Loucy (cell line): Measurements from ENCODE around the gene ADAMTS2.

Source experiments
- H2AFZ ChIP-seq: fragments of 200-600 bp; sonication (generic); 2 replicates; pipeline ENCODE4 v1.6.0; 2016; ENCODE audit warnings: antibody characterized with exemption, mild to moderate bottlenecking, low read length, moderate library complexity
- H3F3A ChIP-seq: fragments of 200-600 bp; 2 replicates; pipeline ENCODE4 v1.6.0; 2016; ENCODE audit warnings: antibody characterized with exemption, low read depth, mild to moderate bottlenecking
- H3K27me3 ChIP-seq: fragments of 200-600 bp; sonication (generic); 2 replicates; pipeline ENCODE4 v1.6.1; 2014; ENCODE audit warnings: low read length, mild to moderate bottlenecking; ENCODE audit not compliant: insufficient read depth, poor library complexity, severe bottlenecking
- H3K36me3 ChIP-seq: fragments of 200-600 bp; sonication (generic); 2 replicates; pipeline ENCODE4 v1.6.1; 2016; ENCODE audit warnings: low read length; ENCODE audit not compliant: insufficient read depth
- H3K4me1 ChIP-seq: fragments of 200-600 bp; sonication (generic); 2 replicates; pipeline ENCODE4 v1.5.1; 2014; ENCODE audit warnings: low read length, mild to moderate bottlenecking; ENCODE audit not compliant: insufficient read depth, poor library complexity, severe bottlenecking
- H3K4me2 ChIP-seq: fragments of 200-600 bp; sonication (generic); 2 replicates; pipeline ENCODE4 v1.6.0; 2014; ENCODE audit warnings: antibody characterized with exemption, low read length, low read depth, mild to moderate bottlenecking; ENCODE audit not compliant: poor library complexity, severe bottlenecking
- H3K4me3 ChIP-seq: fragments of 200-600 bp; sonication (generic); 2 replicates; pipeline ENCODE4 v1.5.1; 2014; ENCODE audit warnings: low read length, mild to moderate bottlenecking, mixed read lengths; ENCODE audit not compliant: poor library complexity, severe bottlenecking
- H3K79me2 ChIP-seq: fragments of 200-600 bp; sonication (generic); 2 replicates; pipeline ENCODE4 v1.6.1; 2014; ENCODE audit warnings: low read length; ENCODE audit not compliant: insufficient read depth
- H3K9ac ChIP-seq: fragments of 200-600 bp; sonication (generic); 2 replicates; pipeline ENCODE4 v1.6.0; 2014; ENCODE audit warnings: mild to moderate bottlenecking, low read depth, low read length, moderate library complexity; ENCODE audit not compliant: poor library complexity, severe bottlenecking
- H3K9me2 ChIP-seq: fragments of 200-600 bp; sonication (generic); replicated peaks from 2 replicates; pipeline ENCODE4 v1.6.1; 2016; ENCODE audit warnings: low read depth, low read length, mixed read lengths
- H3K9me3 ChIP-seq: fragments of 200-600 bp; sonication (generic); 2 replicates; pipeline ENCODE4 v1.6.1; 2014; ENCODE audit warnings: mild to moderate bottlenecking, antibody characterized with exemption, low read length, low read depth; ENCODE audit not compliant: insufficient read depth
- H4K20me1 ChIP-seq: fragments of 200-600 bp; sonication (generic); 2 replicates; pipeline ENCODE4 v1.6.0; 2014; ENCODE audit warnings: antibody characterized with exemption, low read length, mild to moderate bottlenecking; ENCODE audit not compliant: insufficient read depth, poor library complexity, severe bottlenecking
- CTCF ChIP-seq: fragments of 200-600 bp; sonication (generic); conservative IDR thresholded peaks from 2 replicates; pipeline ENCODE4 v1.5.1; 2014; ENCODE audit warnings: mild to moderate bottlenecking, antibody characterized with exemption, low read length
- EZH2phosphoT487 ChIP-seq: fragments of 200-600 bp; IDR thresholded peaks from 2 replicates; pipeline ENCODE4 v1.6.1; 2018; ENCODE audit warnings: antibody characterized with exemption, mild to moderate bottlenecking, moderate library complexity, borderline replicate concordance

ADAMTS2 gene

GRCh38 chr5:179303451-179304200 is 41.6 kb downstream of the ADAMTS2 start:
- H3K79me2 ChIP-seq, result no peaks in the 10 kb centered on the region
- H3K9ac ChIP-seq, result no peak overlapping the region

GRCh38 chr5:179302499-179303185 is 42.6 kb downstream of the ADAMTS2 start:
- Histone ChIP-seq H3K9me2 (no peaks in the 10 kb centered on the region), H3K4me3 (no peak overlapping the region), H3K79me2 (no peaks in the 10 kb centered on the region), H3K36me3 (no peaks in the 10 kb centered on the region), H2AFZ (no peak overlapping the region), H4K20me1 (no peaks in the 10 kb centered on the region), H3K27me3 (no peaks in the 10 kb centered on the region), H3K9me3 (no peaks in the 10 kb centered on the region), H3K4me2 (no peak overlapping the region), H3F3A (no peaks in the 10 kb centered on the region), H3K9ac (no peak overlapping the region), H3K4me1 (no peaks in the 10 kb centered on the region)
- TF ChIP-seq CTCF (no peak), EZH2phosphoT487 (no peak)

More at GRCh38 chr5:179303451-179304200, 41.6 kb downstream of the ADAMTS2 start:
- H3K36me3 ChIP-seq, result no peaks in the 10 kb centered on the region
- H3K9me2 ChIP-seq, result no peaks in the 10 kb centered on the region
- H3K27me3 ChIP-seq, result no peaks in the 10 kb centered on the region
- no peaks in the 10 kb centered on the region for H3F3A ChIP-seq
- H2AFZ ChIP-seq, result no peak overlapping the region
- H3K4me1 ChIP-seq, result no peaks in the 10 kb centered on the region
- no peak overlapping the region for H3K4me2 ChIP-seq
- H3K4me3 ChIP-seq, result no peak overlapping the region
- H3K9me3 ChIP-seq, result no peaks in the 10 kb centered on the region
- no peak for TF ChIP-seq EZH2phosphoT487
- no peak for TF ChIP-seq CTCF
- no peaks in the 10 kb centered on the region for H4K20me1 ChIP-seq

GRCh38 chr5:179301796-179302195 is 43.5 kb downstream of the ADAMTS2 start:
- no peaks in the 10 kb centered on the region for H3K36me3 ChIP-seq
- H3F3A ChIP-seq, result no peaks in the 10 kb centered on the region
- H3K4me2 ChIP-seq, result no peak overlapping the region
- no peaks in the 10 kb centered on the region for H3K9me3 ChIP-seq
- H4K20me1 ChIP-seq, result no peaks in the 10 kb centered on the region
- no peak overlapping the region for H3K4me3 ChIP-seq
- no peaks in the 10 kb centered on the region for H3K9me2 ChIP-seq
- H3K4me1 ChIP-seq, result no peaks in the 10 kb centered on the region
- TF ChIP-seq CTCF (no peak), EZH2phosphoT487 (no peak)
- no peaks in the 10 kb centered on the region for H3K27me3 ChIP-seq
- no peaks in the 10 kb centered on the region for H3K79me2 ChIP-seq
- H3K9ac ChIP-seq, result no peak overlapping the region
- H2AFZ ChIP-seq, result no peak overlapping the region
